ENCODE results near the gene SV2C. TPM values are rescaled to one million over a fixed set of nuclear protein-coding genes. Genes with fewer than 3 reads are reported as not detected.
"Not testable (repeated sequence)": the region's sequence is repeated elsewhere in the genome, so short reads cannot be mapped to it uniquely, and the experiment has no call there.

SV2C gene
- total RNA-seq, 1 donor from 2014 or later: 0.10 TPM

- DNase-seq: not testable (repeated sequence)
Measured at GRCh38 chr5:76301932-76302331, 218.7 kb downstream of the SV2C start.

GRCh38 chr5:76302661-76303060 is 219.5 kb downstream of the SV2C start:
- DNase-seq: not testable (repeated sequence)

GRCh38 chr5:76303921-76304320 is 220.7 kb downstream of the SV2C start:
- no peak for DNase-seq

- no peak for DNase-seq
Measured at GRCh38 chr5:76305269-76305668, 222.1 kb downstream of the SV2C start.

GRCh38 chr5:76305775-76306174 is 222.6 kb downstream of the SV2C start:
- DNase-seq: no peak

- DNase-seq: no peak
Measured at GRCh38 chr5:76310208-76310607, 227.0 kb downstream of the SV2C start.

- no peak for DNase-seq
Measured at GRCh38 chr5:76312783-76313182, 229.6 kb downstream of the SV2C start.

GRCh38 chr5:76314643-76315042 is 231.5 kb downstream of the SV2C start:
- DNase-seq: no peak

- DNase-seq: no peak
Measured at GRCh38 chr5:76319673-76320072, 236.5 kb downstream of the SV2C start.

GRCh38 chr5:76323494-76323893 is 240.3 kb downstream of the SV2C start:
- not testable (repeated sequence) for DNase-seq

- DNase-seq: no peak
Measured at GRCh38 chr5:76325326-76325725, 242.1 kb downstream of the SV2C start.

GRCh38 chr5:76325876-76326491 is 242.8 kb downstream of the SV2C start:
- no peak for DNase-seq

- peak; percentile 7 for DNase-seq
Measured at GRCh38 chr5:76326577-76327302, 243.6 kb downstream of the SV2C start.

GRCh38 chr5:76329346-76329745 is 246.2 kb downstream of the SV2C start:
- DNase-seq: no peak

GRCh38 chr5:76331126-76331525 is 247.9 kb downstream of the SV2C start:
- no peak for DNase-seq

GRCh38 chr5:76332102-76332501 is 248.9 kb downstream of the SV2C start:
- no peak for DNase-seq

GRCh38 chr5:76332611-76333205 is 249.5 kb downstream of the SV2C start:
- DNase-seq: no peak

GRCh38 chr5:76333571-76333970 is 250.4 kb downstream of the SV2C start:
- peak; percentile 26 for DNase-seq

GRCh38 chr5:76334574-76334973 is 251.4 kb downstream of the SV2C start:
- DNase-seq: no peak

- DNase-seq: not testable (repeated sequence)
Measured at GRCh38 chr5:76335451-76335850, 252.3 kb downstream of the SV2C start.

GRCh38 chr5:76336253-76336809 is 253.1 kb downstream of the SV2C start:
- not testable (repeated sequence) for DNase-seq

GRCh38 chr5:76337953-76338451 is 254.8 kb downstream of the SV2C start:
- DNase-seq: no peak

GRCh38 chr5:76339919-76340318 is 256.7 kb downstream of the SV2C start:
- no peak for DNase-seq

All from skin of body (tissue), 2 donors.